Karpas-422 (cell line): Measurements from ENCODE around the gene NUTF2. TPM values are rescaled to one million over a fixed set of nuclear protein-coding genes. Genes with fewer than 3 reads are reported as not detected.

ENCODE experiments used
- DNase-seq: peaks from one replicate; pipeline ENCODE4 v3.0.0-alpha.2; 2015
- H2AFZ ChIP-seq: fragments of 200-600 bp; sonication (generic); 2 replicates; pipeline ENCODE4 v1.6.1; 2014; ENCODE audit warnings: antibody characterized with exemption, low read length, mixed read lengths
- H3K27ac ChIP-seq: fragments of 200-600 bp; sonication (generic); 2 replicates; pipeline ENCODE4 v1.5.1; 2014; ENCODE audit warnings: mild to moderate bottlenecking, low read length, moderate library complexity
- H3K27me3 ChIP-seq: fragments of 200-600 bp; sonication (generic); 2 replicates; pipeline ENCODE4 v1.6.1; 2014; ENCODE audit warnings: low read length, mixed read lengths
- H3K36me3 ChIP-seq: fragments of 200-600 bp; sonication (generic); 2 replicates; pipeline ENCODE4 v1.6.1; 2014; ENCODE audit warnings: low read length, mixed read lengths; ENCODE audit not compliant: insufficient read depth
- H3K4me1 ChIP-seq: fragments of 200-600 bp; sonication (generic); 2 replicates; pipeline ENCODE4 v1.6.1; 2014; ENCODE audit warnings: mild to moderate bottlenecking, low read length, mixed read lengths
- H3K4me2 ChIP-seq: fragments of 200-600 bp; sonication (generic); 2 replicates; pipeline ENCODE4 v1.6.1; 2014; ENCODE audit warnings: low read length, low read depth, mild to moderate bottlenecking; ENCODE audit not compliant: poor library complexity, severe bottlenecking
- H3K4me3 ChIP-seq: fragments of 200-600 bp; sonication (generic); 2 replicates; pipeline ENCODE4 v1.5.1; 2014; ENCODE audit warnings: mild to moderate bottlenecking, antibody characterized with exemption, low read length, mixed read lengths
- H3K79me2 ChIP-seq: fragments of 200-600 bp; sonication (generic); 2 replicates; pipeline ENCODE4 v1.6.1; 2014; ENCODE audit warnings: mild to moderate bottlenecking, low read length, mixed read lengths
- H3K9ac ChIP-seq: fragments of 200-600 bp; sonication (generic); 2 replicates; pipeline ENCODE4 v1.6.0; 2014; ENCODE audit warnings: low read length
- H3K9me2 ChIP-seq: fragments of 200-600 bp; sonication (generic), shearing (Covaris generic); replicated peaks from 2 replicates; pipeline ENCODE4 v1.6.0; 2014; ENCODE audit warnings: mild to moderate bottlenecking, low read length, moderate library complexity; ENCODE audit not compliant: insufficient read depth
- H3K9me3 ChIP-seq: fragments of 300-700, 200-600 bp; sonication (generic); 2 replicates; pipeline ENCODE4 v1.6.1; 2014; ENCODE audit warnings: low read length, mixed read lengths
- H4K20me1 ChIP-seq: fragments of 200-600 bp; sonication (generic); 2 replicates; pipeline ENCODE4 v1.6.1; 2014; ENCODE audit warnings: mild to moderate bottlenecking, antibody characterized with exemption, low read length, low read depth; ENCODE audit not compliant: insufficient read depth
- total RNA-seq: library from RNA; depleted of rRNA; stranded (reverse); fragments of >200 nt; shearing (Covaris generic); gene quantifications from 2 replicates; pipeline ENCODE4 v1.2.3, GENCODE V29; 2014; ENCODE audit warnings: low replicate concordance

NUTF2 gene
- total RNA-seq, 1 experiment from 2014 or later, result 179 TPM

GRCh38 chr16:67806428-67807147, 40.1 kb upstream of the NUTF2 start, which contains the start of the genes RANBP10 and TSNAXIP1:
Gene RANBP10 (minus strand): TSS chr16:67806560. CDS start chr16:67806536, 24 bp downstream.
Gene TSNAXIP1 (plus strand): TSS chr16:67806889. CDS start chr16:67807150, 261 bp downstream.
- H4K20me1 ChIP-seq, result no peaks in the 10 kb centered on the region
- peak within 1 kb of the TSS; percentile 84 for H3K9ac ChIP-seq
- H3K9me3 ChIP-seq, result no peaks in the 10 kb centered on the region
- H3K27me3 ChIP-seq, result no peaks in the 10 kb centered on the region
- H3K9me2 ChIP-seq, result no peaks in the 10 kb centered on the region
- H3K79me2 ChIP-seq, result peaks cover 43% of the 10 kb centered on the region
- H2AFZ ChIP-seq, result peak within 1 kb of the TSS; percentile 95
- H3K27ac ChIP-seq, result no peak within 1 kb of the TSS
- DNase-seq, result peak; percentile 99
- H3K36me3 ChIP-seq, result peaks cover 14% of the 10 kb centered on the region
- peak within 1 kb of the TSS; percentile 87 for H3K4me3 ChIP-seq
- peak within 1 kb of the TSS; percentile 89 for H3K4me2 ChIP-seq
- H3K4me1 ChIP-seq, result peaks cover 37% of the 10 kb centered on the region

- Histone ChIP-seq H3K36me3 (peaks cover 11% of the 10 kb centered on the region), H2AFZ (peak overlapping the region; percentile 95), H3K27me3 (no peaks in the 10 kb centered on the region), H3K79me2 (peaks cover 37% of the 10 kb centered on the region), H3K27ac (no peak overlapping the region), H3K4me1 (peaks cover 31% of the 10 kb centered on the region), H3K9me2 (no peaks in the 10 kb centered on the region), H4K20me1 (0 out of 2 replicates have a peak, but pooled peaks cover 2% of the 10 kb centered on the region), H3K4me3 (peak overlapping the region; percentile 87), H3K4me2 (peak overlapping the region; percentile 89), H3K9me3 (no peaks in the 10 kb centered on the region), H3K9ac (peak overlapping the region; percentile 73)
- no peak for DNase-seq
Measured at GRCh38 chr16:67807148-67807682, 39.5 kb upstream of the NUTF2 start.

- no peak for DNase-seq
- H4K20me1 ChIP-seq, result 0 out of 2 replicates have a peak, but pooled peaks cover 2% of the 10 kb centered on the region
- H3K4me2 ChIP-seq, result no peak overlapping the region
- H3K4me3 ChIP-seq, result no peak overlapping the region
- H3K27ac ChIP-seq, result no peak overlapping the region
- H3K36me3 ChIP-seq, result no peaks in the 10 kb centered on the region
- H3K9ac ChIP-seq, result no peak overlapping the region
- no peaks in the 10 kb centered on the region for H3K79me2 ChIP-seq
- H3K4me1 ChIP-seq, result peaks cover 13% of the 10 kb centered on the region
- H2AFZ ChIP-seq, result no peak overlapping the region
- H3K27me3 ChIP-seq, result no peaks in the 10 kb centered on the region
- no peaks in the 10 kb centered on the region for H3K9me2 ChIP-seq
- no peaks in the 10 kb centered on the region for H3K9me3 ChIP-seq
Measured at GRCh38 chr16:67811899-67812298, 34.8 kb upstream of the NUTF2 start.

- H4K20me1 ChIP-seq, result 0 out of 2 replicates have a peak, but pooled peaks cover 2% of the 10 kb centered on the region
- no peak overlapping the region for H3K4me3 ChIP-seq
- H3K9me2 ChIP-seq, result no peaks in the 10 kb centered on the region
- no peaks in the 10 kb centered on the region for H3K9me3 ChIP-seq
- H3K27me3 ChIP-seq, result no peaks in the 10 kb centered on the region
- H2AFZ ChIP-seq, result no peak overlapping the region
- H3K4me1 ChIP-seq, result peaks cover 3% of the 10 kb centered on the region
- H3K4me2 ChIP-seq, result no peak overlapping the region
- no peak overlapping the region for H3K27ac ChIP-seq
- no peaks in the 10 kb centered on the region for H3K36me3 ChIP-seq
- H3K79me2 ChIP-seq, result no peaks in the 10 kb centered on the region
- no peak for DNase-seq
- no peak overlapping the region for H3K9ac ChIP-seq
Measured at GRCh38 chr16:67814567-67814966, 32.2 kb upstream of the NUTF2 start.

GRCh38 chr16:67820608-67821259, 26.0 kb upstream of the NUTF2 start:
- Histone ChIP-seq H3K27ac (no peak overlapping the region), H3K4me1 (peaks cover 3% of the 10 kb centered on the region), H2AFZ (no peak overlapping the region), H3K9ac (no peak overlapping the region), H4K20me1 (no peaks in the 10 kb centered on the region), H3K4me3 (no peak overlapping the region), H3K9me3 (no peaks in the 10 kb centered on the region), H3K4me2 (no peak overlapping the region), H3K9me2 (no peaks in the 10 kb centered on the region), H3K36me3 (no peaks in the 10 kb centered on the region), H3K79me2 (no peaks in the 10 kb centered on the region), H3K27me3 (no peaks in the 10 kb centered on the region)
- DNase-seq, result no peak

GRCh38 chr16:67822511-67822910, 24.2 kb upstream of the NUTF2 start:
- no peaks in the 10 kb centered on the region for H3K27me3 ChIP-seq
- no peak overlapping the region for H3K4me3 ChIP-seq
- H3K9ac ChIP-seq, result no peak overlapping the region
- H2AFZ ChIP-seq, result no peak overlapping the region
- no peak overlapping the region for H3K4me2 ChIP-seq
- H3K79me2 ChIP-seq, result no peaks in the 10 kb centered on the region
- no peak for DNase-seq
- no peaks in the 10 kb centered on the region for H3K36me3 ChIP-seq
- H4K20me1 ChIP-seq, result no peaks in the 10 kb centered on the region
- no peaks in the 10 kb centered on the region for H3K9me3 ChIP-seq
- H3K4me1 ChIP-seq, result no peaks in the 10 kb centered on the region
- H3K27ac ChIP-seq, result no peak overlapping the region
- H3K9me2 ChIP-seq, result no peaks in the 10 kb centered on the region

GRCh38 chr16:67825119-67825518, 21.6 kb upstream of the NUTF2 start:
- H3K4me2 ChIP-seq, result no peak overlapping the region
- H3K9me2 ChIP-seq, result no peaks in the 10 kb centered on the region
- H3K4me3 ChIP-seq, result no peak overlapping the region
- no peaks in the 10 kb centered on the region for H3K79me2 ChIP-seq
- no peak overlapping the region for H2AFZ ChIP-seq
- no peaks in the 10 kb centered on the region for H3K27me3 ChIP-seq
- no peaks in the 10 kb centered on the region for H3K36me3 ChIP-seq
- DNase-seq, result peak; percentile 37
- no peaks in the 10 kb centered on the region for H3K9me3 ChIP-seq
- H3K4me1 ChIP-seq, result no peaks in the 10 kb centered on the region
- no peaks in the 10 kb centered on the region for H4K20me1 ChIP-seq
- H3K9ac ChIP-seq, result no peak overlapping the region
- no peak overlapping the region for H3K27ac ChIP-seq

GRCh38 chr16:67825906-67826305, 20.8 kb upstream of the NUTF2 start:
- H3K9ac ChIP-seq, result no peak overlapping the region
- peak; percentile 20 for DNase-seq
- no peak overlapping the region for H3K27ac ChIP-seq
- H3K4me2 ChIP-seq, result no peak overlapping the region
- H4K20me1 ChIP-seq, result no peaks in the 10 kb centered on the region
- H3K27me3 ChIP-seq, result no peaks in the 10 kb centered on the region
- no peak overlapping the region for H2AFZ ChIP-seq
- H3K4me3 ChIP-seq, result no peak overlapping the region
- no peaks in the 10 kb centered on the region for H3K4me1 ChIP-seq
- no peaks in the 10 kb centered on the region for H3K36me3 ChIP-seq
- no peaks in the 10 kb centered on the region for H3K9me3 ChIP-seq
- no peaks in the 10 kb centered on the region for H3K9me2 ChIP-seq
- H3K79me2 ChIP-seq, result no peaks in the 10 kb centered on the region
